MM.1S (cell line): ENCODE data around the gene ENOPH1.

Experiments used
- DNase-seq: peaks from one replicate; pipeline ENCODE4 v3.0.0-alpha.2; 2015
- H2AFZ ChIP-seq: fragments of 300-600 bp; sonication (generic); 2 replicates; pipeline ENCODE4 v1.6.0; 2016; ENCODE audit warnings: antibody characterized with exemption, low read length
- H3F3A ChIP-seq: fragments of 300-600 bp; sonication (generic); 2 replicates; pipeline ENCODE4 v1.6.1; 2016; ENCODE audit warnings: mild to moderate bottlenecking, antibody characterized with exemption, low read length, moderate library complexity, mixed read lengths; ENCODE audit not compliant: insufficient read depth
- H3K27ac ChIP-seq: fragments of 300-600 bp; sonication (generic); 2 replicates; pipeline ENCODE4 v1.5.1; 2016; ENCODE audit warnings: mild to moderate bottlenecking, low read length
- H3K27me3 ChIP-seq: fragments of 300-600 bp; sonication (generic); replicated peaks from 2 replicates; pipeline ENCODE4 v1.6.0; 2016; ENCODE audit warnings: low read length; ENCODE audit not compliant: insufficient read depth
- H3K36me3 ChIP-seq: fragments of 300-600 bp; sonication (generic); replicated peaks from 2 replicates; pipeline ENCODE4 v1.6.1; 2016; ENCODE audit warnings: mild to moderate bottlenecking, low read length, mixed read lengths; ENCODE audit not compliant: insufficient read depth
- H3K4me1 ChIP-seq: fragments of 300-600 bp; sonication (generic); 2 replicates; pipeline ENCODE4 v1.6.1; 2016; ENCODE audit warnings: low read length, mixed read lengths
- H3K4me2 ChIP-seq: fragments of 300-600 bp; sonication (generic); 2 replicates; pipeline ENCODE4 v1.6.0; 2016; ENCODE audit warnings: low read depth, low read length
- H3K4me3 ChIP-seq: fragments of 300-600 bp; sonication (generic); 2 replicates; pipeline ENCODE4 v1.5.1; 2016; ENCODE audit warnings: low read length, mixed read lengths
- H3K79me2 ChIP-seq: fragments of 300-600 bp; sonication (generic); 2 replicates; pipeline ENCODE4 v1.6.1; 2016; ENCODE audit warnings: mixed run types, low read length, mixed read lengths
- H3K9ac ChIP-seq: fragments of 300-600 bp; sonication (generic); 2 replicates; pipeline ENCODE4 v1.6.1; 2016; ENCODE audit warnings: low read length, mixed read lengths
- H3K9me2 ChIP-seq: fragments of 300-600 bp; sonication (generic); replicated peaks from 2 replicates; pipeline ENCODE4 v1.6.1; 2016; ENCODE audit warnings: mild to moderate bottlenecking, low read length, mixed read lengths; ENCODE audit not compliant: insufficient read depth
- H3K9me3 ChIP-seq: fragments of 300-600 bp; sonication (generic); replicated peaks from 2 replicates; pipeline ENCODE4 v1.6.1; 2016; ENCODE audit warnings: mild to moderate bottlenecking, low read length, mixed read lengths; ENCODE audit not compliant: insufficient read depth
- H4K20me1 ChIP-seq: fragments of 300-600 bp; sonication (generic); 2 replicates; pipeline ENCODE4 v1.6.1; 2016; ENCODE audit warnings: mild to moderate bottlenecking, low read length, moderate library complexity, mixed read lengths; ENCODE audit not compliant: insufficient read depth
- CTCF ChIP-seq: fragments of 300-600 bp; sonication (generic); IDR thresholded peaks from 2 replicates; pipeline ENCODE4 v1.5.1; 2016; ENCODE audit warnings: antibody characterized with exemption, low read length, mixed read lengths
- EZH2 ChIP-seq: fragments of 300-600 bp; sonication (generic); optimal IDR thresholded peaks from 2 replicates; pipeline ENCODE3; 2017; ENCODE audit warnings: low read depth, mild to moderate bottlenecking, antibody characterized with exemption, low read length, mixed read lengths
- EZH2phosphoT487 ChIP-seq: fragments of 300-600 bp; sonication (generic); IDR thresholded peaks from 2 replicates; pipeline ENCODE4 v1.6.1; 2018; ENCODE audit warnings: antibody characterized with exemption, low read length

ENOPH1 gene

GRCh38 chr4:82462415-82462831 is 32.0 kb downstream of the ENOPH1 start:
- H3K27me3 ChIP-seq = no peaks in the 10 kb centered on the region
- peak; percentile 77 for DNase-seq
- H3K27ac ChIP-seq = no peak overlapping the region
- TF ChIP-seq CTCF = peak; percentile 55
- no peak for TF ChIP-seq EZH2phosphoT487
- TF ChIP-seq EZH2 = no peak
- no peaks in the 10 kb centered on the region for H3K9me2 ChIP-seq
- H3K9me3 ChIP-seq = no peaks in the 10 kb centered on the region
- no peak overlapping the region for H3K4me2 ChIP-seq
- no peak overlapping the region for H3K4me3 ChIP-seq
- no peak overlapping the region for H2AFZ ChIP-seq
- H3K36me3 ChIP-seq = peaks cover 5% of the 10 kb centered on the region; the same call in 1 of the 2 replicates
- H3K9ac ChIP-seq = no peak overlapping the region
- H3K79me2 ChIP-seq = no peaks in the 10 kb centered on the region
- H3F3A ChIP-seq = no peaks in the 10 kb centered on the region; the same call in 1 of the 2 replicates
- no peaks in the 10 kb centered on the region for H4K20me1 ChIP-seq
- no peaks in the 10 kb centered on the region for H3K4me1 ChIP-seq

- H2AFZ ChIP-seq = no peak overlapping the region
- no peak overlapping the region for H3K4me3 ChIP-seq
- TF ChIP-seq CTCF = no peak
- TF ChIP-seq EZH2 = no peak
- no peak for TF ChIP-seq EZH2phosphoT487
- H3F3A ChIP-seq = no peaks in the 10 kb centered on the region; the same call in 1 of the 2 replicates
- H3K9me2 ChIP-seq = no peaks in the 10 kb centered on the region
- DNase-seq = no peak
- H3K27me3 ChIP-seq = no peaks in the 10 kb centered on the region
- no peaks in the 10 kb centered on the region for H3K4me1 ChIP-seq
- no peaks in the 10 kb centered on the region; the same call in 1 of the 2 replicates for H3K36me3 ChIP-seq
- H3K79me2 ChIP-seq = no peaks in the 10 kb centered on the region
- no peak overlapping the region for H3K9ac ChIP-seq
- H3K9me3 ChIP-seq = no peaks in the 10 kb centered on the region
- no peaks in the 10 kb centered on the region for H4K20me1 ChIP-seq
- no peak overlapping the region for H3K4me2 ChIP-seq
- H3K27ac ChIP-seq = no peak overlapping the region
Observed at GRCh38 chr4:82463221-82463620, 32.8 kb downstream of the ENOPH1 start.

GRCh38 chr4:82467471-82467870 is 37.1 kb downstream of the ENOPH1 start:
- no peak for TF ChIP-seq CTCF
- no peak for TF ChIP-seq EZH2phosphoT487
- no peak for TF ChIP-seq EZH2
- Histone ChIP-seq H3K4me3 (no peak overlapping the region), H3K27me3 (no peaks in the 10 kb centered on the region), H3K9me2 (no peaks in the 10 kb centered on the region), H2AFZ (no peak overlapping the region), H3K27ac (no peak overlapping the region), H3K79me2 (no peaks in the 10 kb centered on the region), H3K4me1 (no peaks in the 10 kb centered on the region), H3K4me2 (no peak overlapping the region), H3K36me3 (no peaks in the 10 kb centered on the region), H3F3A (no peaks in the 10 kb centered on the region), H3K9ac (no peak overlapping the region), H4K20me1 (no peaks in the 10 kb centered on the region), H3K9me3 (no peaks in the 10 kb centered on the region)
- DNase-seq = no peak
